GM12864 (cell line): ENCODE measurements around the gene ZFX.

ENCODE experiments used
- DNase-seq: peaks from one replicate; pipeline ENCODE4 v3.0.0-alpha.2; 2011; ENCODE audit warnings: low read depth
- H3K4me3 ChIP-seq: 2 replicates; pipeline ENCODE4 v1.5.1; 2011; ENCODE audit warnings: mild to moderate bottlenecking, low read depth, low read length, control low read depth
- TF ChIP-seq, protein P1 (sequence below): IDR thresholded peaks from 2 replicates; pipeline ENCODE4 v1.5.1; 2011; ENCODE audit warnings: low read depth, mild to moderate bottlenecking, moderate library complexity, low read length, control low read depth, inconsistent platforms; ENCODE audit errors: missing control alignments

Gene ZFX

DNA sequence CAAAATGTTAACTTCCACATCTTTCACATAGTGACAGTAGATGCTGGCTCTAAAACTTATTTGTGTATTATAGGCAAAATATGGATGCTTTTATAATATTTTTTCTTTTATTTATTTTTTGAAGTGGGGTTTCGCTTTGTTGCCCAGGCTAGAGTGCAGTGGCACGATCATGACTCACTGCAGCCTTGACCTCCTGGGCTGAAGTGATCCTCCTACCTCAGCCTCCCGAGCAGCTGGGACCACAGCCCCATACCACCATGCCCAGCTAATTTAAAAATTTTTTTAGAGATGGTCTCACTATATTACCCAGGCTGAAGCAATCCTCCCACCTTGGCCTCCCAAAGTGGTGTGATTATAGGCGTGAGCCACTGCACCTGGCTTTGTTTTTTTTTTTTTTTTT is 48.6 kb downstream of the ZFX start:
- TF ChIP-seq, protein P1, sequence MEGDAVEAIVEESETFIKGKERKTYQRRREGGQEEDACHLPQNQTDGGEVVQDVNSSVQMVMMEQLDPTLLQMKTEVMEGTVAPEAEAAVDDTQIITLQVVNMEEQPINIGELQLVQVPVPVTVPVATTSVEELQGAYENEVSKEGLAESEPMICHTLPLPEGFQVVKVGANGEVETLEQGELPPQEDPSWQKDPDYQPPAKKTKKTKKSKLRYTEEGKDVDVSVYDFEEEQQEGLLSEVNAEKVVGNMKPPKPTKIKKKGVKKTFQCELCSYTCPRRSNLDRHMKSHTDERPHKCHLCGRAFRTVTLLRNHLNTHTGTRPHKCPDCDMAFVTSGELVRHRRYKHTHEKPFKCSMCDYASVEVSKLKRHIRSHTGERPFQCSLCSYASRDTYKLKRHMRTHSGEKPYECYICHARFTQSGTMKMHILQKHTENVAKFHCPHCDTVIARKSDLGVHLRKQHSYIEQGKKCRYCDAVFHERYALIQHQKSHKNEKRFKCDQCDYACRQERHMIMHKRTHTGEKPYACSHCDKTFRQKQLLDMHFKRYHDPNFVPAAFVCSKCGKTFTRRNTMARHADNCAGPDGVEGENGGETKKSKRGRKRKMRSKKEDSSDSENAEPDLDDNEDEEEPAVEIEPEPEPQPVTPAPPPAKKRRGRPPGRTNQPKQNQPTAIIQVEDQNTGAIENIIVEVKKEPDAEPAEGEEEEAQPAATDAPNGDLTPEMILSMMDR = no peak

DNA sequence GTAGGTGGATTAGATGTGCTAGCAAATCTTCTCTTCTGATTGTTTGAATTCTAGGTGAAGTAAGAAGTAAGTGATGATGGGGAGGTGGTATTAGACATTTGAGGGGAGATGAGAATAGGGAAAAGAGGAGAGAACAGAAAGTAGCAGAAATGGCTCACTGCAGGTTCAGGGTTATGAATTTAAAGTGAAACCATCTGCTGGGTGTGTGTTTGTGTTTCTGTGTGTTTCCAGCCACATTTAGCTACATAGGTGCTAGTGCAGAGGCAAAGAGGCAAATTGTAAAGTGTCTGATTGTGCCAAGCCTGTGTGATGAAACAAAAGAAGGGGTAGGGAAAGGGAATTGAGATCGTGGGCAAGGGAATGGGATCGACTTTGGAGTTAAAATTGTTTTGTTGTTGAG is 50.6 kb downstream of the ZFX start:
- TF ChIP-seq, protein P1 = no peak
- H3K4me3 ChIP-seq = no peak overlapping the region
- DNase-seq = no peak

More for the DNA sequence above, 48.6 kb downstream of the ZFX start:
- no peak for DNase-seq
- H3K4me3 ChIP-seq = no peak overlapping the region

DNA sequence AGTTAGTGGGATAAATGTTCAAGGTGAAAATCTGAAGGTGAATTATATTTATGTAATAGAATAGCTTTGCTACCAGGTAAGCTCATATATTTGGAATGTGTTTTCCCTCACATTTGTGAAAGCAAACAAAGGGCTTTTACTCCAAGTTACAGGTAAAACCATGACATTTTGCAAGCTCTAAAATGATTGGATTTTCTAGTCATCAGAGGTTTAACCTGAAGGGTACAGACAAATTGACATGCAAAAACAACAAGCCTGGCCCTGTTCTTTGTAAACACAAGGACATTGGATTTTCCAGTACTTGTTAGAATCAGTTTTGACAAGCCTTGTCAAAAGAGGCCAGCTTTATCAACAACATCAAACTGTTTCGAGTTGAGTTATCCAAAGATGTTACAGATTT is 51.7 kb downstream of the ZFX start:
- no peak for DNase-seq
- TF ChIP-seq, protein P1 = no peak
- no peak overlapping the region for H3K4me3 ChIP-seq

DNA sequence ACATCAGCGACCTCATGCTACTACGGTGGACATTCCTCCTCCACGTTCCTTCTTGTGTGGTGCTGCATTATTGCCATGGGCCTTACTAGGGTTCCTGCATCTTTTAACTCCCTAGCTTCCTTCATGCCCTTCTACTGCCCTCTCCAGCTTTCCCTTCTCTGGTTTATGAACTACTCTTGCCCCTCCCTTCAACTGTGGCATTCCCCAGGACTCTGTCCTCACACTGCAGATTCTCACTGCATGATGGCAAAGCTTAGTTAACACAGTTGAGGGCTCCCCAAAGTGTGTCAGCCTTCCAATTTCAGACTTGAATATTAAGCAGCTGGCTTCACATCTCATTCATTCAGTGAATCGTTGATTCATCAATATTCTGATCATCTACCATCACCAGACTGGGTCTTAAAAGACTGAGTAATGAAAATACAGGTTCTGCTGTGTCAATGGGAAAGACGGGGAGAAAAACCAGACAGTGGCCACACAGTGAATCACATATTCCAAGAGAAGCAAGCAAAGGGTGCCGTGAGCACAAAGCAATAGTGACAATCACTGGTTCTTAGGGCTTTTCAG is 53.0 kb downstream of the ZFX start:
- TF ChIP-seq, protein P1 = no peak
- no peak for DNase-seq
- no peak overlapping the region for H3K4me3 ChIP-seq

DNA sequence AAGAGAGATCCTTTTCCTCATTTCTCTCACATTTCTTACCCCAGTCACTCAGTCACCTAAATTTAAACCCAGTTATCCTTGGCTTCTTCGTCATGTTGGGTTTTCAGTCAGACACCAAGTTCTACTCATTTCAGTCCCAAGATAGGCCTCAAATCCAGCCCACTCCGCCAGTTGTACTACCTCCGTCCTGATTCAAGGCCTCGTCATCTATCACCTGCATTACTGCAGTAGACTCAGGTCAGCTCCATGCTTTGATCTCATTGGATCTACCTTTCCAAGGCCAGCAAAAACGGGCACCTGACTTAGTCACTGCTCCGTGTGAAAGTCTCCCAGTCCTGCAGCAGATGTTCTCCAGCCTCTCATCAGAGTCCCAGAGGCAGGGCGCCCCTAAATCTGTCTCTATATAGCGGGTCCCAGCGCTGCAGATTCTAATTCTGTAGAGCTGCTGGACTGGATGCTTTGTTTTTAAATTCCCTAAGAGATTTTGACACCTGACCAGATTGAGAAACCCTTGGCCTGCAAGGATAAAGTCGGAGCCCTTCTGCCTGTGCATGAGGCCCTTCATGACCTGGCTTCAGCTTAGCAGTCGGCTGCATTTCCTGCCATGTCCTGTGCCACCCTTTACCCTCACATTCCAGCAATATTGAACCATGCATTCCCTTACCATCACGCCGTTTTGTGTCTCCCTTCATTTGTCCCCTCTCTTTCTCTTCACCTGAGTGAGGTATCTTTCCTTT is 53.7 kb downstream of the ZFX start:
- TF ChIP-seq, protein P1 = no peak
- H3K4me3 ChIP-seq = no peak overlapping the region
- DNase-seq = no peak

DNA sequence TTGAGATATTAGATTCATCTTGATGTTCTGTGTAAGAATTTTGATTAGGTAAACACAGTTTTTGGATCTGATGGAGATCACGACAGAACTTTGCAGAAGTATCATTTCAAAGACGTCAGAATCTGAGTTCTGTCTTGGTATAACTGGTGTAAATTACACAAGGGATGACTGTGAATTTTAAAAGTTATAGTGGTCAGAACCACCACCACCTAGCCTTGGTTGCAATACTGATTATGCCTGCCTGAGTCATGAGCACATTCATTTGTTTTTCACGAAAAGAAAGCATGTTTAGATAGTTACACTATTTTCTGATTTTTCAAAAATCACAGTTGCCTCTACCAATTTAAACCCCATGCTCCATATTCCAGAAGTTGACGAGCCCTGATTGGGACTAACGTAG is 54.8 kb downstream of the ZFX start:
- DNase-seq = no peak

More for the DNA sequence above, 54.8 kb downstream of the ZFX start:
- H3K4me3 ChIP-seq = no peak overlapping the region
- TF ChIP-seq, protein P1 = no peak
